ENCODE measurements around the gene DSG3. TPM values are rescaled to one million over a fixed set of nuclear protein-coding genes. Genes with fewer than 3 reads are reported as not detected.

The DSG3 gene
- total and polyA plus RNA-seq, 4 experiments from 2014 or later: 0.03 TPM; not detected in 3

Other genes with a start within 250 kb of the DSG3 start
- gene DSG1, start 129.6 kb upstream of the DSG3 start, total RNA-seq: not detected
- gene DSG1, start 129.6 kb upstream of the DSG3 start, polyA plus RNA-seq: not detected
- not detected for gene DSG4, start 71.0 kb upstream of the DSG3 start, total RNA-seq
- gene DSG4, start 71.0 kb upstream of the DSG3 start, polyA plus RNA-seq: not detected
- gene DSG2, start 50.4 kb downstream of the DSG3 start, total RNA-seq: not detected
- gene DSG2, start 50.4 kb downstream of the DSG3 start, polyA plus RNA-seq: not detected
- not detected for gene TTR, start 144.1 kb downstream of the DSG3 start, total RNA-seq
- not detected for gene TTR, start 144.1 kb downstream of the DSG3 start, polyA plus RNA-seq
- under 1 TPM; 0.67 to 0.94 TPM for gene B4GALT6, start 236.8 kb downstream of the DSG3 start, total RNA-seq
- gene B4GALT6, start 236.8 kb downstream of the DSG3 start, polyA plus RNA-seq: not detected

Data from CD4-positive, alpha-beta memory T cell (primary cell).